ENCODE measurements around the gene LCAT. TPM values are rescaled to one million over a fixed set of nuclear protein-coding genes. Genes with fewer than 3 reads are reported as not detected.

The LCAT gene
- total and polyA plus RNA-seq, 2 experiments from 2014 or later = 13.7 to 18.9 TPM

- Histone ChIP-seq H3K9me2 (ENCODE audit: insufficient read depth) (no peaks in the 10 kb centered on the region), H3K4me3 (peak overlapping the region; percentile 91), H3K4me1 (ENCODE audit: insufficient read depth) (peaks cover 38% of the 10 kb centered on the region), H3K27ac (ENCODE audit: low read depth) (no peak overlapping the region), H3K27me3 (ENCODE audit: insufficient read depth) (no peaks in the 10 kb centered on the region), H2AFZ (no peak overlapping the region; the same call in 1 of the 2 replicates), H3K36me3 (ENCODE audit: insufficient read depth) (no peaks in the 10 kb centered on the region; the same call in 1 of the 2 replicates), H3F3A (replicated peaks; ENCODE audit: low read depth) (0 out of 2 replicates have a peak, but pooled peaks cover 22% of the 10 kb centered on the region), H4K20me1 (replicated peaks; ENCODE audit: insufficient read depth) (peaks cover 22% of the 10 kb centered on the region), H3K79me2 (replicated peaks; ENCODE audit: insufficient read depth) (peaks cover 42% of the 10 kb centered on the region), H3K4me2 (peak overlapping the region; percentile 99)
- Mint-ChIP-seq H3K9me3 (no peaks in the 10 kb centered on the region; the same call in 2 of the 3 replicates), H3K4me3 (peak overlapping the region; percentile 89), H3K27ac (peak overlapping the region; percentile 57; the same call in 1 of the 2 replicates), H3K27me3 (ENCODE audit: insufficient read depth, low read depth, poor library complexity) (peaks cover 19% of the 10 kb centered on the region), H3K36me3 (ENCODE audit: low read depth) (peaks cover 8% of the 10 kb centered on the region), H3K4me1 (peaks cover 44% of the 10 kb centered on the region)
- ATAC-seq = peak; percentile 2
- no peak for DNase-seq (ENCODE audit: low spot score)
- TF ChIP-seq ZNF331 (CRISPR knock-in tag; IDR thresholded peaks at IDR 0.05; ENCODE audit: low read depth) = no peak
- no peak for TF ChIP-seq REST (IDR thresholded peaks at IDR 0.05; ENCODE audit: unreplicated experiment)
- TF ChIP-seq CREB1 (CRISPR knock-in tag; IDR thresholded peaks at IDR 0.05; ENCODE audit: low read depth) = no peak
- no peak for TF ChIP-seq STAT1 (IDR thresholded peaks at IDR 0.05; ENCODE audit: unreplicated experiment)
- TF ChIP-seq ETS1 (IDR thresholded peaks at IDR 0.05) = no peak
- no peak for TF ChIP-seq CTCF (conservative IDR thresholded peaks at IDR 0.05; ENCODE audit: low read depth in 2 of 2)
- TF ChIP-seq ZNF462 (CRISPR knock-in tag; IDR thresholded peaks at IDR 0.05) = no peak
- TF ChIP-seq EZH2 (IDR thresholded peaks at IDR 0.05; ENCODE audit: low read depth, unreplicated experiment) = no peak
- no peak for TF ChIP-seq ZNF114 (CRISPR knock-in tag; IDR thresholded peaks at IDR 0.05)
- no peak for TF ChIP-seq NANOG (IDR thresholded peaks at IDR 0.05; ENCODE audit: borderline replicate concordance)
- TF ChIP-seq JUNB (IDR thresholded peaks at IDR 0.05; ENCODE audit: unreplicated experiment) = no peak
- no peak for TF ChIP-seq EZH2phosphoT487 (IDR thresholded peaks at IDR 0.05; ENCODE audit: unreplicated experiment)
- TF ChIP-seq POLR2AphosphoS5 (IDR thresholded peaks at IDR 0.05; ENCODE audit: low read depth) = no peak
These were observed 23.4 kb upstream of the LCAT start for GRCh38 chr16:67967183-67967957.

All from GM23338 (cell line).